ENCODE measurements around the gene ATRAID. TPM values are rescaled to one million over a fixed set of nuclear protein-coding genes. Genes with fewer than 3 reads are reported as not detected.

The ATRAID gene, protein sequence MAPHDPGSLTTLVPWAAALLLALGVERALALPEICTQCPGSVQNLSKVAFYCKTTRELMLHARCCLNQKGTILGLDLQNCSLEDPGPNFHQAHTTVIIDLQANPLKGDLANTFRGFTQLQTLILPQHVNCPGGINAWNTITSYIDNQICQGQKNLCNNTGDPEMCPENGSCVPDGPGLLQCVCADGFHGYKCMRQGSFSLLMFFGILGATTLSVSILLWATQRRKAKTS
- 100 to 1,000 TPM in 2 of 4 donors, 10 to 100 TPM in 2; 88.3 to 121 (median 101) TPM for total RNA-seq

DNA sequence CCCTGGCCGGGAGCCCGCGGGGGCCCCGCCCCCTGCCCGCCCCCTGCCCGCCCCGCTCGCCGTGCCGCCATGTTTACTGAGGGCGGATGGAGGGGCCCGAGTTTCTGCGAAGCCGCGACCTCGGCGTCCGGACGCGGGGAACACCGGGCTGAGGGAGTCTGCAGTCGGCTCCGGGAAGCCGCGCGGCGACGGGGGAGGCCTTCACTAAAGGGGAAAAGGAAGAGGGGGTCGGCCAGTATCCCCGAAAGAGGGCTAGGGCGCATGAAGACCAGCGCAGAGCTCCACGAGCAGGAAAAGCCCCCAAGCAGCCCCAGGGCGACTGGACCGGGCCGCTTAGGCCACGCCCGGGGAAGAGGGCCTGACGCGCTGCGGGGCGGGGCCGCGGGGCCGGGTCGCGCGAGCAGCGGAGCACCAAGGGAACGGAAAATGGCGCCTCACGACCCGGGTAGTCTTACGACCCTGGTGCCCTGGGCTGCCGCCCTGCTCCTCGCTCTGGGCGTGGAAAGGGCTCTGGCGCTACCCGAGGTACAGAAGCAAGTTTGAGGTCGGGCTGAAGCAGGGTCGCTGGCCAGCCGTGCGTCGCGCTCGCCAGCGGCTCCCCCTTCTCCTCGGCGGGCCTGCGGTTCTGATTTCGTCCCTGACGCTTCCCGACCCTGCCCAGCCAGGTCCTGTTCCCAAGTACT is at the start of gene ATRAID, which contains the start of gene SLC5A6:
Gene ATRAID, plus strand, starts transcription at position 99 of the 683 bp plus-strand sequence. Its CDS starts 328 bp downstream, at position 427.
Gene SLC5A6, minus strand, starts transcription at position 326 of the 683 bp plus-strand sequence. CDS start 4,618 bp downstream, outside the sequence.
- TF ChIP-seq POLR2A (IDR thresholded peaks at IDR 0.05): peak; percentile 87 to 93
- TF ChIP-seq, protein P1, sequence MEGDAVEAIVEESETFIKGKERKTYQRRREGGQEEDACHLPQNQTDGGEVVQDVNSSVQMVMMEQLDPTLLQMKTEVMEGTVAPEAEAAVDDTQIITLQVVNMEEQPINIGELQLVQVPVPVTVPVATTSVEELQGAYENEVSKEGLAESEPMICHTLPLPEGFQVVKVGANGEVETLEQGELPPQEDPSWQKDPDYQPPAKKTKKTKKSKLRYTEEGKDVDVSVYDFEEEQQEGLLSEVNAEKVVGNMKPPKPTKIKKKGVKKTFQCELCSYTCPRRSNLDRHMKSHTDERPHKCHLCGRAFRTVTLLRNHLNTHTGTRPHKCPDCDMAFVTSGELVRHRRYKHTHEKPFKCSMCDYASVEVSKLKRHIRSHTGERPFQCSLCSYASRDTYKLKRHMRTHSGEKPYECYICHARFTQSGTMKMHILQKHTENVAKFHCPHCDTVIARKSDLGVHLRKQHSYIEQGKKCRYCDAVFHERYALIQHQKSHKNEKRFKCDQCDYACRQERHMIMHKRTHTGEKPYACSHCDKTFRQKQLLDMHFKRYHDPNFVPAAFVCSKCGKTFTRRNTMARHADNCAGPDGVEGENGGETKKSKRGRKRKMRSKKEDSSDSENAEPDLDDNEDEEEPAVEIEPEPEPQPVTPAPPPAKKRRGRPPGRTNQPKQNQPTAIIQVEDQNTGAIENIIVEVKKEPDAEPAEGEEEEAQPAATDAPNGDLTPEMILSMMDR (IDR thresholded peaks at IDR 0.05): no peak
- H3K27ac ChIP-seq: peak within 1 kb of the TSS; percentile 95 to 98 (median 96)
- peaks cover 0 to 24% (median 6%) of the 10 kb centered on the region in 4 donors for H3K4me1 ChIP-seq
- H3K36me3 ChIP-seq: peaks cover 0 to 13% (median 0%) of the 10 kb centered on the region in 3 donors
- no peaks in the 10 kb centered on the region for H3K9me3 ChIP-seq
- DNase-seq: peak; percentile 81 to 94 (median 94)
- no peaks in the 10 kb centered on the region for H3K27me3 ChIP-seq
- peak within 1 kb of the TSS; percentile 63 to 88 (median 82) for H3K4me3 ChIP-seq

DNA sequence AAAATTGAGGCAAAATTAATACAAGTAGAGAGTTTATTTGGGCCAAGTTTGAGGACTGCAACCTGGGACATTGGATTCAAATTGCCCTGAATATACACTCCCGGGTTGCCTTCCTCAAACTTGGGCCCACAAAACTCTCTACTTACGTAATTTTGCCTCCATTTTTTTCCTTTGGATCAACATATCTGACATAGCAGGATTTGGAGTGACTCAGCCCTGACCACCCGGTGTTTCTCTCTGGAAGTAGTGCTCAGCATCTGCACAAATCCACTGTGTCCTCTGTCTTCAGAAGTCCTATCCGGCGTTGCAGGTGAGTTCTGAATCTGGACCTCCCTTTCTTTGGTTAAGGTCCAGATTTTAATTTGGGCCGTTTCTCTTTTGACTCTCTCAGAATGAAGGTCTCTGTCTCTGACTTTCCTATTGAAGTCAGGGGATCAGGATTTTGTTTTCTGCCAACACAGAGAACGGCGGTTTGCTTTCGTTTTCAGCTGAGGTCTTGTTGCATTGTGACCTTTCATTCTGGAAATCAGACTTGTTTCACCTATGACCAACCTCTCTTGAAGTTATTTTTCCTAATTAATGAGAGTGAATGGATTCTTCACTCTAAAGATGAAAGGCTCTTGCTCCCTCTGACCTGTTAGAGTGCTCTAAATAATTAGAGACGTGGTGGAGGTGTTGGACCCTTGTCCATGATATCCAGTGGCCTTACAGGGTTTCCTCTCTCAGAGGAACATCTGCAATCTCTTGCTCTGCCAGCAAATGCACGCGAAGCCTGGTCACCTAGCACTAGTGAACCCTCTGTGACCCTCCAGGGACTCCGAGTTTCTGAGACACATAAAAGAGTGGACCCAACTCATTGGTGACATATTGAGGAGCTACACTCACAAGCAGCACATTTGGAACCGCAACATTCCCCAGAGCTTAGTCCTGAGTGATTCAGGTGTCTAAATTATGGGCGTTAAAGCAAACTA is 49.4 kb upstream of the ATRAID start:
- no peak for DNase-seq
- Histone ChIP-seq H3K27ac (peak overlapping the region in 2 of 4 donors; percentile 0 to 35), H3K27me3 (no peaks in the 10 kb centered on the region), H3K9me3 (no peaks in the 10 kb centered on the region), H3K4me3 (peak overlapping the region in 2 of 4 donors; percentile 23 to 31), H3K4me1 (no peaks in the 10 kb centered on the region), H3K36me3 (no peaks in the 10 kb centered on the region)
- no peak for TF ChIP-seq POLR2A (IDR thresholded peaks at IDR 0.05)
- TF ChIP-seq, protein P1 (IDR thresholded peaks at IDR 0.05): no peak

DNA sequence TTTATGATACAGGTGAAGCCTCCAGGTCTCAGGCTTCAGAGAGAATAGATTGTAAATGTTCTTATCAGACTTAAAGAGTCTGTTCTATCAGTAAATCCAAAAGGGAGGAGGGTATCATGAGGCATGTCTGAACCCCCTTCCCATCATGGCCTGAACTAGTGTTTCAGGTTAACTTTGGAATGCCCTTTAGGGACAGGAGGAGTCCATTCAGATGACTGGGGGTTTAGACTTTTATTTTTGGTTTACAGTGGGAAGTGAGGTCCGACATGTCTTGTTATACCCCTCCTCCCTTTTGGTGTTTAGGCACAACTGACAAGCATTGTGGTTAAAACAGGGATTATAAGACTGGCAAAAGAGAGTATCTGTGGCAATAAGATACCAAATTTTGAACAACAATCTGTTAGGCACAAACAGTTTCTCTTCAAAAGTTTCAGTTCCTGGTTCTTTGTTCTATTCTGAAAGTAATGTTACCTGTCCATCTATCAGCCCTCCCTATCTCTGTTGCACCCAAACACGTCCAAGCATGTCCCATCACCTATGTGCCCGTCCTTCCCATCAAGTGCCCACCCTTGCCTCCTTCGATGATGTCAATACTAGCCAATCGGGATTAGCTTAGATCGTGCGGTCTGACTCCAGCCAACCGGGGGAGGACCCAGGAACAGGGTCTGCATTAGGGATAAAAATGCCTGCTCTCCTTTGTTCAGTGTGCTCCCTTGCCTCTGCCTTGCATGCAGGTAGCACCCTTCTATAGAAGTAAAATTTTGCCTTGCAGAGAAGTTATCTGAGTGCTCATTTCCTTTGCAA is 46.7 kb upstream of the ATRAID start:
- Histone ChIP-seq H3K36me3 (no peaks in the 10 kb centered on the region), H3K4me3 (no peak overlapping the region), H3K27ac (peak overlapping the region in 1 of 4 donors; percentile 11), H3K4me1 (peaks cover 0 to 9% (median 1%) of the 10 kb centered on the region in 4 donors), H3K27me3 (no peaks in the 10 kb centered on the region), H3K9me3 (no peaks in the 10 kb centered on the region)
- no peak for TF ChIP-seq POLR2A (IDR thresholded peaks at IDR 0.05)
- TF ChIP-seq, protein P1 (IDR thresholded peaks at IDR 0.05): no peak
- DNase-seq: no peak

DNA sequence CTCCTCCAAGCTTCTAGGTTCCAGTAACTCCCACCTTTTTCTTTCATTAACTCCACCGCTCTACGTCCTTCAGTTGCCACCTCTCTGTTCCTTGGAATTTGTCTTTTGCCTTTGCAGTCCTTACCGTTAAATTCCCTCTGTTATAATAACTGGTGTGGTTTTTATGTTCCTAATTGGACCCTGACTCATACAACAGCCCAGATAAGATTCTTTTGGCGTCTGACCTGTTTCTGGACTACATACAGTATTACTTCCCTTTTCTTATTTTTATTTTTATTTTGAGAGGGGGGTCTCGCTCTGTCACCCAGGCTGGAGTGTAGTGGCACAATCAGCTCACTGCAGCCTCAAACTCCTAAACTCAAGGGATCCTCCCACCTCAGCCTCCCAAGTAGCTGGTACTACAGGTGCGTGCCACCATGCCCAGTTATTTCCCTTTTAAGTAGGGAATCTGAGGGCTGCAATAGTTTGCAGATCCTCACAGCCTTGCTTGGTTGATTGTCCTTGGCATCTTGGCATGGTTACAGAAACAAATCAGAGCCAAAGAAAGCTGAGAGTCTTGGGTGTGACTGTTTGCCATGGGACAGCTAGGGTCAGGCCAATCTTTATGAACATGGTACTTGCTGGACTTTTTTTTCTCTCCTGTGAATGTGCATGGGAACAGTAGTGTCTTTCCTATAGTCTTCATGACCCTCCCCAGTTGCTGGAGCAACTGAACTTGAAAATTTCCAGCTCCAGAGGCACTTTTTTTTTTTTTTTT is 41.1 kb upstream of the ATRAID start:
- TF ChIP-seq, protein P1 (IDR thresholded peaks at IDR 0.05): no peak
- TF ChIP-seq POLR2A (IDR thresholded peaks at IDR 0.05): no peak

More for the DNA sequence above, 41.1 kb upstream of the ATRAID start:
- Histone ChIP-seq H3K27ac (no peak overlapping the region), H3K36me3 (no peaks in the 10 kb centered on the region), H3K4me1 (peaks cover 0 to 16% (median 1%) of the 10 kb centered on the region in 4 donors), H3K9me3 (no peaks in the 10 kb centered on the region), H3K27me3 (no peaks in the 10 kb centered on the region), H3K4me3 (no peak overlapping the region)
- no peak for DNase-seq
